WTC11 (cell line): ENCODE results near the gene RSPH1.

Source experiments
- ATF6 ChIP-seq: sonication (generic); formaldehyde crosslinking; IDR thresholded peaks from 2 replicates; pipeline ENCODE4 v1.8.1; 2023; ENCODE audit warnings: mild to moderate bottlenecking, missing genetic modification reagents
- CTCF ChIP-seq: fragments of 200-600 bp; IDR thresholded peaks from 2 replicates; pipeline ENCODE4 v1.8.0; 2022; ENCODE audit warnings: antibody characterized with exemption
- ELF4 ChIP-seq: sonication (generic); formaldehyde crosslinking; IDR thresholded peaks from 2 replicates; pipeline ENCODE4 v1.8.1; 2022; ENCODE audit warnings: low read depth, mild to moderate bottlenecking, moderate library complexity, missing genetic modification reagents
- FOXP4 ChIP-seq: sonication (generic); formaldehyde crosslinking; IDR thresholded peaks from 2 replicates; pipeline ENCODE4 v1.8.0; 2022; ENCODE audit warnings: mild to moderate bottlenecking, missing genetic modification reagents
- MAX ChIP-seq: sonication (generic); formaldehyde crosslinking; IDR thresholded peaks from 2 replicates; pipeline ENCODE4 v1.8.0; 2022; ENCODE audit warnings: mild to moderate bottlenecking, missing genetic modification reagents
- MXD4 ChIP-seq: fragments of 250-450 bp; sonication (Bioruptor Pico); IDR thresholded peaks from 2 replicates; pipeline ENCODE4 v1.8.0; 2021; ENCODE audit warnings: mild to moderate bottlenecking, moderate library complexity, borderline replicate concordance
- ZNF121 ChIP-seq: sonication (generic); formaldehyde crosslinking; IDR thresholded peaks from 2 replicates; pipeline ENCODE4 v1.8.0; 2023; ENCODE audit warnings: missing genetic modification reagents
- ZNF232 ChIP-seq: sonication (generic); formaldehyde crosslinking; IDR thresholded peaks from 2 replicates; pipeline ENCODE4 v1.8.0; 2022; ENCODE audit warnings: mild to moderate bottlenecking, missing genetic modification reagents
- ZNF512 ChIP-seq: sonication (generic); formaldehyde crosslinking; IDR thresholded peaks from 2 replicates; pipeline ENCODE4 v1.8.1; 2022; ENCODE audit warnings: missing genetic modification reagents, borderline replicate concordance

GRCh38 chr21:42500736-42501135 is 4.7 kb upstream of the RSPH1 start:
- TF ChIP-seq CTCF (no peak), ELF4 (CRISPR knock-in tag) (no peak), ZNF512 (CRISPR knock-in tag) (no peak), ZNF232 (CRISPR knock-in tag) (no peak), MXD4 (CRISPR knock-in tag) (no peak), FOXP4 (CRISPR knock-in tag) (no peak), ATF6 (CRISPR knock-in tag) (no peak), MAX (CRISPR knock-in tag) (no peak), ZNF121 (no peak)
